K562 (cell line): ENCODE measurements around the gene ZKSCAN1. TPM values are rescaled to one million over a fixed set of nuclear protein-coding genes. Genes with fewer than 3 reads are reported as not detected.
A peak's percentile ranks its signal among the peaks of the same experiment; 100 is the strongest.

ENCODE experiments used
- CREBBP ChIP-seq: IDR thresholded peaks from one replicate; pipeline ENCODE4 v1.6.1; 2012; ENCODE audit warnings: low read depth, mild to moderate bottlenecking, control low read depth, inconsistent platforms, low read length
- GATAD2B ChIP-seq: fragments of 450-650 bp; IDR thresholded peaks from 2 replicates; pipeline ENCODE4 v1.6.1; 2017; ENCODE audit warnings: mild to moderate bottlenecking, borderline replicate concordance
- GTF2F1 ChIP-seq: IDR thresholded peaks from 2 replicates; pipeline ENCODE4 v1.6.1; 2011; ENCODE audit warnings: low read depth, low read length, improper control_type of control experiment
- PTBP1 ChIP-seq: fragments of 200-400 bp; formaldehyde crosslinking; IDR thresholded peaks from 2 replicates; pipeline ENCODE4 v1.6.1; 2017; ENCODE audit warnings: low read depth, low read length
- TRIM24 ChIP-seq, 2 experiments: fragments of 450-650 bp; IDR thresholded peaks; 2 replicates each; pipeline ENCODE4 v1.6.1; 2016
- U2AF2 ChIP-seq: fragments of 200-400 bp; formaldehyde crosslinking; optimal IDR thresholded peaks from 2 replicates; pipeline ENCODE3; 2017; ENCODE audit warnings: low read depth, mild to moderate bottlenecking, low read length
- ZBTB40 ChIP-seq, 2 experiments: fragments of 450-650 bp in 1 of 2; sonication (generic) in 1 of 2; formaldehyde crosslinking in 1 of 2; IDR thresholded peaks; 2 replicates each; pipeline versions ENCODE4 v1.7.1 to v1.9.0; 2016 to 2022; ENCODE audit warnings: inconsistent platforms in 1 of 2, mild to moderate bottlenecking in 1 of 2, missing genetic modification reagents in 1 of 2
- ZNF24 ChIP-seq: fragments of 450-650 bp; IDR thresholded peaks from 2 replicates; pipeline ENCODE4 v1.6.1; 2016
- ZNF318 ChIP-seq, 2 experiments: fragments of 450-650 bp; IDR thresholded peaks; 2 replicates each; pipeline ENCODE4 v1.6.1; 2016; ENCODE audit warnings: mild to moderate bottlenecking in 2 of 2, borderline replicate concordance in 1 of 2, low read depth in 1 of 2, moderate library complexity in 1 of 2
- polyA plus RNA-seq, 8 experiments: library from polyadenylated mRNA; depleted of rRNA in 4 of 8; stranded (reverse) in 5 of 8; unstranded in 3 of 8; fragments of >200 nt; fragmentation: Nextera tagmentation in 2 of 8; fragmentation: Illumina TruSeq in 1 of 8; extraction: Ambion mirVana in 2 of 8; extraction: Trizol in 1 of 8; gene quantifications; 2 replicates each; pipeline versions ENCODE4 v1.2.1 to v1.2.3, GENCODE V29; 2011 to 2014; ENCODE audit warnings: inconsistent platforms in 1 of 8, missing spikeins in 1 of 8
- total RNA-seq, 7 experiments: library from RNA; depleted of rRNA in 6 of 7; stranded (reverse); fragments of >200 nt in 6 of 7; fragmentation: Illumina TruSeq in 2 of 7; extraction: Trizol in 2 of 7; gene quantifications; 2 replicates each; pipeline versions ENCODE4 v1.2.1 to v1.2.3, GENCODE V29; 2011 to 2021; ENCODE audit warnings: low replicate concordance in 1 of 7

ZKSCAN1 gene
- total and polyA plus RNA-seq, 9 of the 15 experiments (the other 6 are each of a cell fraction or from before 2014, with no cell fraction given): 5.3 to 43.0 (median 23.2) TPM

- TF ChIP-seq ZBTB40 (IDR thresholded peaks at IDR 0.05): peak; percentile 58; the same call in 1 of the 2 replicates
- no peak for TF ChIP-seq ZBTB40 (CRISPR knock-in tag; IDR thresholded peaks at IDR 0.05)
- TF ChIP-seq CREBBP: no peak
- no peak for TF ChIP-seq U2AF2
- TF ChIP-seq PTBP1: 0 out of 2 replicates have a peak, but pooled peaks have one; percentile 70
- peak in 1 of 2 experiments; percentile 85; a peak in 2 of 4 replicates for TF ChIP-seq TRIM24 (IDR thresholded peaks at IDR 0.05)
- TF ChIP-seq ZNF24: peak; percentile 41; the same call in 1 of the 2 replicates
- peak in 1 of 2 experiments; percentile 53; a peak in 1 of 4 replicates for TF ChIP-seq ZNF318 (IDR thresholded peaks at IDR 0.05; ENCODE audit: borderline replicate concordance in 1 of 2, low read depth in 1 of 2)
- 0 out of 2 replicates have a peak, but pooled peaks have one; percentile 42 for TF ChIP-seq GTF2F1
- no peak for TF ChIP-seq GATAD2B
Observed at GRCh38 chr7:100071018-100071723, 55.8 kb downstream of the ZKSCAN1 start (continued).
